Kidney (tissue), 14 donors: ENCODE measurements around the gene CALML3. TPM values are rescaled to one million over a fixed set of nuclear protein-coding genes. Genes with fewer than 3 reads are reported as not detected.

ENCODE experiments used
- DNase-seq, 5 donors: peaks; one replicate each; pipeline ENCODE4 v3.0.0-alpha.2; 2013 to 2020
- FAIRE-seq: peaks from 2 replicates; lab custom pipeline; 2012; peaks lifted over from hg19 to GRCh38; lab: Jason Lieb, UNC
- H3K27ac ChIP-seq, 2 donors: one replicate each; pipeline ENCODE4 v1.7.0; 2013; ENCODE audit warnings: low read depth in 2 of 2, low read length in 2 of 2, inconsistent platforms in 1 of 2
- H3K27me3 ChIP-seq: one replicate; pipeline ENCODE4 v1.7.1; 2013; ENCODE audit warnings: low read length, inconsistent platforms; ENCODE audit not compliant: control insufficient read depth, insufficient read depth
- H3K36me3 ChIP-seq, 3 donors: one replicate each; pipeline versions ENCODE4 v1.7.0 to v1.7.1; 2013; ENCODE audit warnings: low read length in 3 of 3, control low read depth in 1 of 3, inconsistent platforms in 1 of 3; ENCODE audit not compliant: insufficient read depth in 3 of 3, control insufficient read depth in 2 of 3
- H3K4me1 ChIP-seq, 3 donors: one replicate each; pipeline versions ENCODE4 v1.7.0 to v1.7.1; 2013; ENCODE audit warnings: low read length in 3 of 3, inconsistent platforms in 1 of 3, low read depth in 1 of 3; ENCODE audit not compliant: control insufficient read depth in 2 of 3, insufficient read depth in 2 of 3
- H3K4me3 ChIP-seq, 3 donors: one replicate each; pipeline versions ENCODE4 v1.7.0 to v1.8.1; 2013; ENCODE audit warnings: low read length in 3 of 3, control low read depth in 1 of 3, inconsistent platforms in 1 of 3
- H3K9ac ChIP-seq, 3 donors: one replicate each; pipeline versions ENCODE4 v1.7.0 to v1.7.1; 2013; ENCODE audit warnings: low read length in 3 of 3, control low read depth in 1 of 3, inconsistent platforms in 1 of 3
- H3K9me3 ChIP-seq, 3 donors: one replicate each; pipeline versions ENCODE4 v1.7.0 to v1.7.1; 2013; ENCODE audit warnings: low read length in 3 of 3, control low read depth in 1 of 3, inconsistent platforms in 1 of 3; ENCODE audit not compliant: control insufficient read depth in 2 of 3, insufficient read depth in 1 of 3
- CTCF ChIP-seq: IDR thresholded peaks from 3 replicates; pipeline ENCODE4 v1.5.1; 2012; ENCODE audit warnings: mild to moderate bottlenecking, moderate library complexity, borderline replicate concordance; ENCODE audit not compliant: insufficient read depth; ENCODE audit errors: extremely low read depth
- intact Hi-C: fragments of 100-400 bp; cut with DNase I; formaldehyde crosslinking; loops from one replicate; pipeline ENCODE4 v1.11.1; 2022
- polyA plus RNA-seq: library from polyadenylated mRNA; stranded (reverse); fragments of 350-450 nt; fragmentation: Illumina TruSeq; extraction: RNeasy Lipid Tissue Mini Kit (QIAGEN cat#74804); gene quantifications from one replicate; pipeline ENCODE4 v1.2.3, GENCODE V29; 2014; ENCODE audit warnings: low read depth, low replicate concordance; ENCODE audit not compliant: insufficient read depth
- total RNA-seq: library from RNA; stranded (reverse); fragmentation: NEBNext Ultra II Directional; extraction: Animal tissue kit (Norgen Biotek cat#: 25700); gene quantifications from one replicate; pipeline ENCODE4 v1.2.1, GENCODE V29; 2021
- donor health status: control.
- donor health status: control.
- donor health status: control.
- donor health status: control.
- donor health status: control.
- donor health status: DM: yes; HTN: yes; CAD: no.
- donor health status: Normal renal cell carcinoma (clear cell type).

CALML3 gene
- total and polyA plus RNA-seq, 2 donors from 2014 or later, result 15.9 TPM; not detected in 1

GRCh38 chr10:5551531-5552375 is 27.0 kb downstream of the CALML3 start:
- FAIRE-seq, result no peak
- Histone ChIP-seq H3K4me1 (peaks cover 3 to 45% (median 23%) of the 10 kb centered on the region in 3 donors), H3K9ac (no peak overlapping the region), H3K27ac (peak overlapping the region in 1 of 2 donors; percentile 25), H3K9me3 (no peaks in the 10 kb centered on the region), H3K36me3 (no peaks in the 10 kb centered on the region), H3K27me3 (no peaks in the 10 kb centered on the region), H3K4me3 (no peak overlapping the region)
- DNase-seq, result peak; percentile 61 to 80 (median 72)
- TF ChIP-seq CTCF, result no peak
- intact Hi-C loops, result no loop called here

- peak overlapping the region in 1 of 2 donors; percentile 25 for H3K27ac ChIP-seq
- intact Hi-C loops, result no loop called here
- H3K36me3 ChIP-seq, result no peaks in the 10 kb centered on the region
- no peak overlapping the region for H3K9ac ChIP-seq
- TF ChIP-seq CTCF, result no peak
- no peaks in the 10 kb centered on the region for H3K9me3 ChIP-seq
- H3K4me3 ChIP-seq, result no peak overlapping the region
- no peak for FAIRE-seq
- DNase-seq, result peak in 2 of 5 donors; percentile 34 to 49
- peaks cover 3 to 40% (median 19%) of the 10 kb centered on the region in 3 donors for H3K4me1 ChIP-seq
- no peaks in the 10 kb centered on the region for H3K27me3 ChIP-seq
Observed at GRCh38 chr10:5552376-5553321, 27.9 kb downstream of the CALML3 start.

GRCh38 chr10:5553400-5554170 is 28.8 kb downstream of the CALML3 start:
- Histone ChIP-seq H3K9me3 (no peaks in the 10 kb centered on the region), H3K36me3 (no peaks in the 10 kb centered on the region), H3K9ac (no peak overlapping the region), H3K4me3 (no peak overlapping the region), H3K27me3 (no peaks in the 10 kb centered on the region), H3K4me1 (peaks cover 3 to 35% (median 18%) of the 10 kb centered on the region in 3 donors), H3K27ac (peak overlapping the region in 1 of 2 donors; percentile 48)
- intact Hi-C loops, result no loop called here
- DNase-seq, result peak in 2 of 5 donors; percentile 52 to 56
- no peak for FAIRE-seq
- TF ChIP-seq CTCF, result no peak
